Retinal pigment epithelial cell (primary cell): Measurements from ENCODE around the gene MAPKAPK5.

ENCODE experiments used
- DNase-seq: peaks from one replicate; pipeline ENCODE4 v3.0.0-alpha.2; 2010; ENCODE audit warnings: low read depth
- H3K4me3 ChIP-seq: 2 replicates; pipeline ENCODE4 v1.5.1; 2011; ENCODE audit warnings: mild to moderate bottlenecking, low read length, control low read depth, moderate library complexity
- CTCF ChIP-seq: conservative IDR thresholded peaks from 2 replicates; pipeline ENCODE4 v1.5.1; 2011; ENCODE audit warnings: low read depth, low read length, control low read depth, inconsistent platforms

MAPKAPK5 gene

GRCh38 chr12:111887926-111888745 lies 46.1 kb downstream of the MAPKAPK5 start:
- DNase-seq: no peak
- no peak overlapping the region for H3K4me3 ChIP-seq
- TF ChIP-seq CTCF: no peak

GRCh38 chr12:111893287-111893686 lies 51.3 kb downstream of the MAPKAPK5 start:
- no peak for DNase-seq
- TF ChIP-seq CTCF: no peak
- H3K4me3 ChIP-seq: no peak overlapping the region

- no peak for DNase-seq
- TF ChIP-seq CTCF: no peak
- no peak overlapping the region for H3K4me3 ChIP-seq
Observed at GRCh38 chr12:111894556-111894955, 52.5 kb downstream of the MAPKAPK5 start.

- TF ChIP-seq CTCF: no peak
- no peak overlapping the region for H3K4me3 ChIP-seq
- DNase-seq: no peak
Observed at GRCh38 chr12:111901182-111901581, 59.2 kb downstream of the MAPKAPK5 start.

GRCh38 chr12:111904446-111904975 lies 62.5 kb downstream of the MAPKAPK5 start:
- no peak for DNase-seq
- no peak overlapping the region for H3K4me3 ChIP-seq
- TF ChIP-seq CTCF: no peak

GRCh38 chr12:111905502-111905901 lies 63.5 kb downstream of the MAPKAPK5 start:
- no peak overlapping the region for H3K4me3 ChIP-seq
- no peak for TF ChIP-seq CTCF
- no peak for DNase-seq

GRCh38 chr12:111907740-111908139 lies 65.7 kb downstream of the MAPKAPK5 start:
- DNase-seq: no peak
- TF ChIP-seq CTCF: no peak
- no peak overlapping the region for H3K4me3 ChIP-seq
